Middle frontal gyrus (tissue), 1 donor: Measurements from ENCODE around the gene C1QL2.

Experiments
- DNase-seq: peaks from one replicate; pipeline ENCODE4 v3.0.0-alpha.2; 2015; ENCODE audit warnings: low spot score; ENCODE audit errors: extremely low spot score

Gene C1QL2

DNA sequence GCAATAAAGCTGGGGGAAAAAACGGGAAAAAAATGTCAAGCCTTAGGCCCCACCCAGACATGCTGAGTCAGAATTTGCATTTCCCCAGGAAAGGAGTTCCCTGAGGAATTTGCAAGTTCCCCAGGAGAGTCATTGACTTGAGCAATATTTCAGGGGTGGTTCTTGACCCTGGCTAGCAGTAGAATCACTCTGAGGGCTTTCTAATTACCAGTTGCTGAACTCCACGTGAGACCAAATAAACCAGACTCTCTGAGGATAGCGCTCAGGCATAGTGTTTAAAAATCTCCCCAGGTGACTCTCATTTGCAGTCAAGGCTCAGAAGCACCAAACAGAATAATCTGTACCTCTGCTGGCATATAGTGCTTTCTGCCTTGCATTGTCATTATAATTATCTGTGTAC is 48.7 kb downstream of the C1QL2 start:
- no peak for DNase-seq

GRCh38 chr2:119108186-119108585 is 50.4 kb downstream of the C1QL2 start:
- no peak for DNase-seq

DNA sequence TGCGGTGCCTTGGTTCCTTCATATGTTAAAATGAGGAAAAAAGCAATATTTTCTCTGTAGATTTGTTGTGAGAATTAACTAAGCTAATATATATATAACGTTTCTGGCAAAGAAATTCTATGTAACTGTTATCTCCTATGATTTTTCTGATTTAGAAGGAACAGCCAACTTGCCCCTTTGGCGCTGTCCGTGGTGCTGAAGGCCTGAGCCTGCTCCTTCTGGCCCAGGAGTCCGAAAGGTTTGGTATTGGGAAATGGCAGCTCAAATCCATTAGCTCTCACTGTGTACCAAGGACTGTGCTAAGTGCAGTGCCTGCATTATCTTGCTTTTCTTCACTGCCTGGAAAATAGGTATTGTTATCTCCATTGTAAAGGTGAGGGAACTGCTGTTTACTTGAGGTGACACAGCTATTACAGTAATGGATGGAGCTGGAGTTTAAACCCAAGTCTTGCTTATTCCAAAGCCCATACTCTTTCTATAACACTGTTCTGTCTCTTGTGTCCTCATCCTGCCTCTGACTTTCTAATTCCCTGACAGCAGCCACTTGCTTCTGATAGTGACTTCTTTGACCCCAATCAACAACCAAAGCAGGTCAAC is 52.2 kb downstream of the C1QL2 start:
- DNase-seq: no peak
